Neural cell (in vitro differentiated cells): Measurements from ENCODE around the gene HIVEP3. TPM values are rescaled to one million over a fixed set of nuclear protein-coding genes. Genes with fewer than 3 reads are reported as not detected.

ENCODE experiments used
- H2AFZ ChIP-seq: fragments of 200-600, 300-800 bp; sonication (generic), shearing (Covaris generic); 2 replicates; pipeline ENCODE4 v1.6.0; 2014; ENCODE audit warnings: low read depth, mild to moderate bottlenecking, antibody characterized with exemption, low read length, moderate library complexity
- H3F3A ChIP-seq: fragments of 200-600 bp; shearing (Covaris generic); 2 replicates; pipeline ENCODE4 v1.6.1; 2016; ENCODE audit warnings: mild to moderate bottlenecking, moderate library complexity, mixed read lengths, antibody characterized with exemption, low read length; ENCODE audit not compliant: insufficient read depth, poor library complexity, severe bottlenecking
- H3K27ac ChIP-seq: fragments of 200-600, 300-800 bp; sonication (generic), shearing (Covaris generic); 2 replicates; pipeline ENCODE4 v1.5.1; 2014; ENCODE audit warnings: mild to moderate bottlenecking, low read length, moderate library complexity
- H3K27me3 ChIP-seq: fragments of 300-800, 200-600 bp; sonication (generic), shearing (Covaris generic); 2 replicates; pipeline ENCODE4 v1.6.0; 2014; ENCODE audit warnings: mild to moderate bottlenecking, low read depth, low read length, moderate library complexity; ENCODE audit not compliant: insufficient read depth
- H3K36me3 ChIP-seq: fragments of 300-800, 200-600 bp; sonication (generic), shearing (Covaris generic); 2 replicates; pipeline ENCODE4 v1.5.1; 2014; ENCODE audit warnings: mild to moderate bottlenecking, antibody characterized with exemption, low read length, moderate library complexity; ENCODE audit not compliant: insufficient read depth
- H3K4me2 ChIP-seq: fragments of 300-800, 200-600 bp; sonication (generic), shearing (Covaris generic); 2 replicates; pipeline ENCODE4 v1.6.0; 2014; ENCODE audit warnings: mild to moderate bottlenecking, low read length
- H3K4me3 ChIP-seq: fragments of 300-800, 200-600 bp; sonication (generic), shearing (Covaris generic); 2 replicates; pipeline ENCODE4 v1.5.1; 2014; ENCODE audit warnings: mild to moderate bottlenecking, low read length, moderate library complexity
- H3K79me2 ChIP-seq: fragments of 200-600 bp; shearing (Covaris generic); replicated peaks from 2 replicates; pipeline ENCODE4 v1.6.0; 2014; ENCODE audit warnings: mild to moderate bottlenecking, low read length, moderate library complexity; ENCODE audit not compliant: insufficient read depth
- H3K9ac ChIP-seq: fragments of 300-800, 200-600 bp; sonication (generic), shearing (Covaris generic); 2 replicates; pipeline ENCODE4 v1.6.1; 2016; ENCODE audit warnings: mild to moderate bottlenecking, low read length, mixed read lengths
- H3K9me2 ChIP-seq: fragments of 200-600 bp; shearing (Covaris generic); 2 replicates; pipeline ENCODE4 v1.6.1; 2016; ENCODE audit warnings: mild to moderate bottlenecking, low read length, mixed read lengths; ENCODE audit not compliant: insufficient read depth
- H3K9me3 ChIP-seq: fragments of 200-600, 300-800 bp; sonication (generic), shearing (Covaris generic); 2 replicates; pipeline ENCODE4 v1.6.1; 2016; ENCODE audit warnings: mild to moderate bottlenecking, mixed run types, low read length, moderate library complexity, mixed read lengths
- H4K20me1 ChIP-seq: fragments of 200-600 bp; shearing (Covaris generic); 2 replicates; pipeline ENCODE4 v1.6.1; 2016; ENCODE audit warnings: mild to moderate bottlenecking, mixed run types; ENCODE audit not compliant: insufficient read depth
- EP300 ChIP-seq: fragments of 450-650 bp; conservative IDR thresholded peaks from 2 replicates; pipeline ENCODE4 v1.6.1; 2014; ENCODE audit warnings: antibody characterized with exemption, mild to moderate bottlenecking, moderate library complexity; ENCODE audit not compliant: poor library complexity, severe bottlenecking
- EZH2 ChIP-seq: fragments of 200-600, 300-800 bp; shearing (Covaris generic), sonication (generic); IDR thresholded peaks from 2 replicates; pipeline ENCODE4 v1.6.1; 2014; ENCODE audit warnings: antibody characterized with exemption, low read length, borderline replicate concordance, mild to moderate bottlenecking; ENCODE audit not compliant: insufficient read depth, poor library complexity, severe bottlenecking
- MXI1 ChIP-seq: fragments of 450-650 bp; conservative IDR thresholded peaks from 2 replicates; pipeline ENCODE4 v1.6.1; 2014; ENCODE audit warnings: antibody characterized with exemption, mild to moderate bottlenecking; ENCODE audit not compliant: poor library complexity, severe bottlenecking
- POLR2AphosphoS5 ChIP-seq: IDR thresholded peaks from 2 replicates; pipeline ENCODE4 v1.6.1; 2012
- RAD21 ChIP-seq: fragments of 450-650 bp; conservative IDR thresholded peaks from 2 replicates; pipeline ENCODE4 v1.6.1; 2014; ENCODE audit warnings: antibody characterized with exemption, mild to moderate bottlenecking, moderate library complexity
- SMC3 ChIP-seq: fragments of 450-650 bp; conservative IDR thresholded peaks from 2 replicates; pipeline ENCODE4 v1.6.1; 2014; ENCODE audit warnings: antibody characterized with exemption, mild to moderate bottlenecking, moderate library complexity; ENCODE audit not compliant: poor library complexity
- TAF1 ChIP-seq: IDR thresholded peaks from 2 replicates; pipeline ENCODE4 v1.6.1; 2012; ENCODE audit warnings: low read depth
- polyA plus RNA-seq: library from polyadenylated mRNA; depleted of rRNA; stranded (reverse); fragments of >200 nt; gene quantifications from 2 replicates; pipeline ENCODE4 v1.2.3, GENCODE V29; 2014
- TF ChIP-seq, protein P1 (sequence below): fragments of 450-650 bp; IDR thresholded peaks from 2 replicates; pipeline ENCODE4 v1.5.1; 2014; ENCODE audit warnings: antibody characterized with exemption, mild to moderate bottlenecking, moderate library complexity; ENCODE audit not compliant: poor library complexity, severe bottlenecking
- TF ChIP-seq, protein P2 (sequence below): IDR thresholded peaks from 2 replicates; pipeline ENCODE4 v1.6.1; 2012; ENCODE audit warnings: borderline replicate concordance

The HIVEP3 gene
- polyA plus RNA-seq, 1 donor from 2014 or later, result 2.6 TPM

DNA sequence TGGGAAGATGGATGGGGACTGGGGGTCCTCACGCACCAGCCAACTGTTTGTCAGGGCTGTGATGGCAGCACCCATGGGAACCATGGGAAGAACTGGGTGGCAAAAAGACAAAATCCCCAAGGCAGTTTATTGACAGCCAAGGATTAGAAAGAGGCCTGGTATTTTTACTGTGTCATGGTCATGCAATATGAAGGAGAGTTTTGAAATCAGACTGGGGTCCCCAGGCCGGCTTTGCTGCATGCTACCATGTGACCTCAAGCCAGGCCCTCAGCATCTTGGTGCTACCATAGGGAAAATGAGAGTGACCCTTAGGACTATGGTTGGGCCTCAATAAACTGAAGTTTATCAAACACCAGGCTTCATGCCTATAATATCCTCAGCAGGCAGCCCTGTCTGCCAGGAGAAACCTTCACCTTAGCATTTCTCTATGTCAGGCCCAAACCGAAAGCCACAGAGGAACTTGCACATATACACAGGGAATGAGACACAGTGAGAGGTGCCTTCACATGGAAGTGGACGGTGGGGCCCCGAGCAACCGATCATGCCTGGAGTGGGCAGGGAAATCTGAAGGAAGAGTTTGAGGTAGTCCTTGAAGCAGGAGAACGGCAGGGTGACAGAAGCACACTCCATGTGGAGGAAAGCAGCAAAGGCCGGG is 203.2 kb downstream of the HIVEP3 start:
- no peaks in the 10 kb centered on the region for H3K36me3 ChIP-seq
- H3F3A ChIP-seq, result no peaks in the 10 kb centered on the region
- no peak overlapping the region for H2AFZ ChIP-seq
- TF ChIP-seq SMC3, result no peak
- TF ChIP-seq MXI1, result no peak
- TF ChIP-seq RAD21, result no peak
- no peak for TF ChIP-seq EP300
- no peaks in the 10 kb centered on the region for H3K79me2 ChIP-seq
- H3K9me2 ChIP-seq, result no peaks in the 10 kb centered on the region
- H3K9me3 ChIP-seq, result no peaks in the 10 kb centered on the region
- no peaks in the 10 kb centered on the region for H4K20me1 ChIP-seq
- no peak overlapping the region for H3K4me2 ChIP-seq
- no peak overlapping the region for H3K4me3 ChIP-seq
- H3K9ac ChIP-seq, result peak overlapping the region; percentile 36
- no peak overlapping the region for H3K27ac ChIP-seq
- H3K27me3 ChIP-seq, result no peaks in the 10 kb centered on the region

DNA sequence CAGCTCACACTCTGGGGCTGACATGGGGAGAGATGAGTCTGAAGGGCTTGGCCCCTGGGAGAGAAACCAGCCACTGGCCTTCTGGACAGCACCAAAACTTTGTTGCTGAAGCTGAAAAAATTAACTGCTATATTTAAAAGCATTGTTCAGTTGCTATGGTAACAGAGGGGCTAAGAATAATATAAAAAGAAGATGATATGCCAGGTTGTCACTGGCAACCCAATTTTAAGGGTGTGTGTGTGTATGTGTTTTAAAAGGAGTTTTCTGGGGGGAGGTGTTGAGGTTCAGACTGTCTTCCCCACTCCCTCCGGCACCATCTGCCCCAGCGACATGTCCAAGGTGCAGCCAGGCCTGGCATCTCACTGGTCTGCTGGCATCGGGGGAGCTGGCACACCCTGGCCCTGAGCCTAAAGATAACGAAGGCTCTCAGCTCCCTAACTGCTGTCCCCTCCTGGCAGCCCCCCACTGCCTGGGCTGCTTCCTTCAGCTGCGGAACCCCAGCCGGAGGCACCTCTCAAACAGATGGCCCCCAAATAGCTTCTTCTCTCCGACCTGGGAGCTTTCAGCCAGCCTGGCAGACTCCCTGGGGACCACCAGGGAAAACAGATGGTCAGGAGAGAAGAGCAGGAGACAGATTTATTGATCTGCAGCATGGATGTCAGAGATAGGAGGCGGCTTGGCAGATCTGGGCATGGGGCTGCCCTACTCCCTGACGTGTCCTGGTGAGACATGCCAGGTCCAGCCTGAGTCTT is 203.9 kb downstream of the HIVEP3 start:
- H3F3A ChIP-seq, result no peaks in the 10 kb centered on the region
- no peaks in the 10 kb centered on the region for H4K20me1 ChIP-seq
- no peak overlapping the region for H3K4me2 ChIP-seq
- H3K27me3 ChIP-seq, result no peaks in the 10 kb centered on the region
- H2AFZ ChIP-seq, result no peak overlapping the region
- H3K9me2 ChIP-seq, result no peaks in the 10 kb centered on the region
- no peaks in the 10 kb centered on the region for H3K36me3 ChIP-seq
- no peaks in the 10 kb centered on the region for H3K79me2 ChIP-seq
- no peaks in the 10 kb centered on the region for H3K9me3 ChIP-seq
- H3K9ac ChIP-seq, result peak overlapping the region; percentile 36
- no peak overlapping the region for H3K27ac ChIP-seq
- no peak for TF ChIP-seq POLR2AphosphoS5
- TF ChIP-seq MXI1, result no peak
- TF ChIP-seq, protein P1, sequence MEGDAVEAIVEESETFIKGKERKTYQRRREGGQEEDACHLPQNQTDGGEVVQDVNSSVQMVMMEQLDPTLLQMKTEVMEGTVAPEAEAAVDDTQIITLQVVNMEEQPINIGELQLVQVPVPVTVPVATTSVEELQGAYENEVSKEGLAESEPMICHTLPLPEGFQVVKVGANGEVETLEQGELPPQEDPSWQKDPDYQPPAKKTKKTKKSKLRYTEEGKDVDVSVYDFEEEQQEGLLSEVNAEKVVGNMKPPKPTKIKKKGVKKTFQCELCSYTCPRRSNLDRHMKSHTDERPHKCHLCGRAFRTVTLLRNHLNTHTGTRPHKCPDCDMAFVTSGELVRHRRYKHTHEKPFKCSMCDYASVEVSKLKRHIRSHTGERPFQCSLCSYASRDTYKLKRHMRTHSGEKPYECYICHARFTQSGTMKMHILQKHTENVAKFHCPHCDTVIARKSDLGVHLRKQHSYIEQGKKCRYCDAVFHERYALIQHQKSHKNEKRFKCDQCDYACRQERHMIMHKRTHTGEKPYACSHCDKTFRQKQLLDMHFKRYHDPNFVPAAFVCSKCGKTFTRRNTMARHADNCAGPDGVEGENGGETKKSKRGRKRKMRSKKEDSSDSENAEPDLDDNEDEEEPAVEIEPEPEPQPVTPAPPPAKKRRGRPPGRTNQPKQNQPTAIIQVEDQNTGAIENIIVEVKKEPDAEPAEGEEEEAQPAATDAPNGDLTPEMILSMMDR, result no peak
- TF ChIP-seq EP300, result no peak
- no peak for TF ChIP-seq RAD21
- TF ChIP-seq, protein P2, sequence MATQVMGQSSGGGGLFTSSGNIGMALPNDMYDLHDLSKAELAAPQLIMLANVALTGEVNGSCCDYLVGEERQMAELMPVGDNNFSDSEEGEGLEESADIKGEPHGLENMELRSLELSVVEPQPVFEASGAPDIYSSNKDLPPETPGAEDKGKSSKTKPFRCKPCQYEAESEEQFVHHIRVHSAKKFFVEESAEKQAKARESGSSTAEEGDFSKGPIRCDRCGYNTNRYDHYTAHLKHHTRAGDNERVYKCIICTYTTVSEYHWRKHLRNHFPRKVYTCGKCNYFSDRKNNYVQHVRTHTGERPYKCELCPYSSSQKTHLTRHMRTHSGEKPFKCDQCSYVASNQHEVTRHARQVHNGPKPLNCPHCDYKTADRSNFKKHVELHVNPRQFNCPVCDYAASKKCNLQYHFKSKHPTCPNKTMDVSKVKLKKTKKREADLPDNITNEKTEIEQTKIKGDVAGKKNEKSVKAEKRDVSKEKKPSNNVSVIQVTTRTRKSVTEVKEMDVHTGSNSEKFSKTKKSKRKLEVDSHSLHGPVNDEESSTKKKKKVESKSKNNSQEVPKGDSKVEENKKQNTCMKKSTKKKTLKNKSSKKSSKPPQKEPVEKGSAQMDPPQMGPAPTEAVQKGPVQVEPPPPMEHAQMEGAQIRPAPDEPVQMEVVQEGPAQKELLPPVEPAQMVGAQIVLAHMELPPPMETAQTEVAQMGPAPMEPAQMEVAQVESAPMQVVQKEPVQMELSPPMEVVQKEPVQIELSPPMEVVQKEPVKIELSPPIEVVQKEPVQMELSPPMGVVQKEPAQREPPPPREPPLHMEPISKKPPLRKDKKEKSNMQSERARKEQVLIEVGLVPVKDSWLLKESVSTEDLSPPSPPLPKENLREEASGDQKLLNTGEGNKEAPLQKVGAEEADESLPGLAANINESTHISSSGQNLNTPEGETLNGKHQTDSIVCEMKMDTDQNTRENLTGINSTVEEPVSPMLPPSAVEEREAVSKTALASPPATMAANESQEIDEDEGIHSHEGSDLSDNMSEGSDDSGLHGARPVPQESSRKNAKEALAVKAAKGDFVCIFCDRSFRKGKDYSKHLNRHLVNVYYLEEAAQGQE, result no peak
- no peak for TF ChIP-seq SMC3
- no peak for TF ChIP-seq TAF1
- TF ChIP-seq EZH2, result no peak
- H3K4me3 ChIP-seq, result peak overlapping the region; percentile 6
